AG09319 (cell line): ENCODE data around the gene COQ9.
"Not testable (repeated sequence)": the region's sequence is repeated elsewhere in the genome, so short reads cannot be mapped to it uniquely, and the experiment has no call there.

ENCODE experiments used
- DNase-seq: peaks from one replicate; pipeline ENCODE4 v3.0.0-alpha.2; 2010; ENCODE audit warnings: low read depth; ENCODE audit errors: extremely low read depth
- TF ChIP-seq, protein P1 (sequence below): IDR thresholded peaks from 2 replicates; pipeline ENCODE4 v1.5.1; 2011; ENCODE audit warnings: low read depth, mild to moderate bottlenecking, inconsistent platforms, low read length, moderate library complexity

Gene COQ9, protein sequence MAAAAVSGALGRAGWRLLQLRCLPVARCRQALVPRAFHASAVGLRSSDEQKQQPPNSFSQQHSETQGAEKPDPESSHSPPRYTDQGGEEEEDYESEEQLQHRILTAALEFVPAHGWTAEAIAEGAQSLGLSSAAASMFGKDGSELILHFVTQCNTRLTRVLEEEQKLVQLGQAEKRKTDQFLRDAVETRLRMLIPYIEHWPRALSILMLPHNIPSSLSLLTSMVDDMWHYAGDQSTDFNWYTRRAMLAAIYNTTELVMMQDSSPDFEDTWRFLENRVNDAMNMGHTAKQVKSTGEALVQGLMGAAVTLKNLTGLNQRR

DNA sequence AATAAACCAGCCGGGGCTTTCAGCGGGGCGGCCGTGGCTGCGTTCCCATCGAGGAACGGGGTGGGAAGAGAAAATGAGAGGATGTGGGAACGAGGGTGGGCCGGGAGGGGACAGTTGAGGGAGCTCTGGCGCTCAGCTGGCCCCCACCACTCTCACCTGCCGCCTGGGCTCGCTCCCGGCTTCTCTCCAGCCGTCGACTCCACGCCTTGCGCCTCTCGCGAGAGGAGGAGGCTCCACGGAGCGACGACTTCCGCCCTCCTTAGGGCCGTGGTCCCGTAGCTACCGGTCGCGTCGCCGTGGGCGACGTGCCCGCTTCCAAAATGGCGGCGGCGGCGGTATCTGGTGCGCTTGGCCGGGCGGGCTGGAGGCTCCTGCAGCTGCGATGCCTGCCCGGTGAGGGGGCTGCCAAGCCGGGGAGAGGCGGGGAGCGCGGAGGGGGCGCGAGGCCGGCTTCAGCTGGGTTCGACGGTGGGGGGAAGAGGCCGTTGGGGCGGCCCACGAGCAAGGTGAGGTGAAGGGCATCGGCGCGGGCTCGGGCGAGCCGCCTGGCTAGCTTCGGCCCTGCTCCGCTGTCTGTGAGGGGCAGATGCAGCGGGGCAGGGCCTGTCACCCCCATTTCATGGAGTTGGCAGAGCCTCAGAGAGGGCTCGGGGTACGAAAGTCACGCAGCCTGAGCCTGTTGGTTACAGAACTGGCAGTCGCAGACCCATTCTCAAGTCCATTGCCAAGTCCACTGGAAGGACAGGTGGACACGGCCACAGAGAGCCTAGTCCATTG, at the start of gene COQ9, which contains the start of gene CIAPIN1:
Gene COQ9, plus strand, starts transcription at position 294 of the 777 bp plus-strand sequence. Its CDS starts 27 bp downstream, at position 321.
Gene CIAPIN1, minus strand, starts transcription at position 200 of the 777 bp plus-strand sequence. CDS start 6,457 bp downstream, outside the sequence.
- TF ChIP-seq, protein P1, sequence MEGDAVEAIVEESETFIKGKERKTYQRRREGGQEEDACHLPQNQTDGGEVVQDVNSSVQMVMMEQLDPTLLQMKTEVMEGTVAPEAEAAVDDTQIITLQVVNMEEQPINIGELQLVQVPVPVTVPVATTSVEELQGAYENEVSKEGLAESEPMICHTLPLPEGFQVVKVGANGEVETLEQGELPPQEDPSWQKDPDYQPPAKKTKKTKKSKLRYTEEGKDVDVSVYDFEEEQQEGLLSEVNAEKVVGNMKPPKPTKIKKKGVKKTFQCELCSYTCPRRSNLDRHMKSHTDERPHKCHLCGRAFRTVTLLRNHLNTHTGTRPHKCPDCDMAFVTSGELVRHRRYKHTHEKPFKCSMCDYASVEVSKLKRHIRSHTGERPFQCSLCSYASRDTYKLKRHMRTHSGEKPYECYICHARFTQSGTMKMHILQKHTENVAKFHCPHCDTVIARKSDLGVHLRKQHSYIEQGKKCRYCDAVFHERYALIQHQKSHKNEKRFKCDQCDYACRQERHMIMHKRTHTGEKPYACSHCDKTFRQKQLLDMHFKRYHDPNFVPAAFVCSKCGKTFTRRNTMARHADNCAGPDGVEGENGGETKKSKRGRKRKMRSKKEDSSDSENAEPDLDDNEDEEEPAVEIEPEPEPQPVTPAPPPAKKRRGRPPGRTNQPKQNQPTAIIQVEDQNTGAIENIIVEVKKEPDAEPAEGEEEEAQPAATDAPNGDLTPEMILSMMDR = no peak

DNA sequence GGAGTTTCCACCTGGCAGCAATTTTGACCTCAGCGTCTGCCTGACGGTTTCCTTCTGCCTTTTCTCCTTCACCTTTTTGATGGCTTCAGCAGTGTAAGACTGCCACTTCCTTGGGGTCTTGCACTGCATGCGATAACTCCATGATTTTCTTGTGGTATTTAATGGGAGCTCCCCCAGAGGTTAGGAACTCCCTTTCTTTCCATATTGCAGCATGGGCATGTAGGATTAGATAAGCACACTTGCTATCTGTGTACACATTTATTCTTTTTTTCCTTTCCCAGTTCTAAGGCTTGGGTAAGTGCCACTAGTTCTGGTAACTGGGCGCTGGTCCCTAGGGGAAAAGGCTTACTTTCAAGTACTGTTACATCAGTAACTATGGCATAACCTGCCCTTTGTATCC, 49.8 kb upstream of the COQ9 start:
- not testable (repeated sequence) for DNase-seq

More for the DNA sequence above, at the start of gene COQ9, which contains the start of gene CIAPIN1:
- peak; percentile 81 for DNase-seq

DNA sequence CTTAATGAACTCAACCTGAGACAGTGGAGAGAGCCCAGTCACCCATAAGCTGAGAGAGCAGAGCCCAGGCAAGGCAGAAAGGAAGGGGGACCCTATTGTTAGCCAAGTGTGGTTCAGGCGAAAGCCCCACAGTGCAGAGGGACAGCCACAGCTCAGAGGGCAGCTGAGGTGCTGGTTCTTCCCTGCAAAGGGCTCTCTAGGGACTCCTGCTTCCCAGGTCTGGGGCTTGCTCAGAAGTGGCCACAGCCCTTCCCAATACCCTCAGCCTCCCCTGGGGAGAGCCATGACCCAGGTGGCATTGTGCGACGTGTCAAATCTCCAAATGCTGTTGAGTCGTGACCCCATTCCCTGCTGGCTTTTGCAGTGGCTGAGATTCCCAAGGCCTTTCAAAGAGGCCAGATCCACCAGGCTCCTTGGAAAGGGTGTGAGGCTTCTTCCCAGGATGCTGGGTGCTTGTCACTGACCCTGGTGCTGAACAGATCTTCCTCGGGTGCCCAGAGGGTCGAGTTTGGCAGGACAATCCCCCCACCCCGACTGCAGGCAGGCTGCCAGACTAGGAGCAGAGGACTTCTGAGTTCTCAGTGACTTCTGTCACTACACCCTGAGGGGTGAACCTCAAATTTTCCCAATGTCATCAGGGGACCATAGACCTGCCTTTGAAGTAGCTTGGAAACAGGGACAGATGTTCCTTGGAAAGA, 45.2 kb upstream of the COQ9 start:
- no peak for DNase-seq
- TF ChIP-seq, protein P1 = no peak

DNA sequence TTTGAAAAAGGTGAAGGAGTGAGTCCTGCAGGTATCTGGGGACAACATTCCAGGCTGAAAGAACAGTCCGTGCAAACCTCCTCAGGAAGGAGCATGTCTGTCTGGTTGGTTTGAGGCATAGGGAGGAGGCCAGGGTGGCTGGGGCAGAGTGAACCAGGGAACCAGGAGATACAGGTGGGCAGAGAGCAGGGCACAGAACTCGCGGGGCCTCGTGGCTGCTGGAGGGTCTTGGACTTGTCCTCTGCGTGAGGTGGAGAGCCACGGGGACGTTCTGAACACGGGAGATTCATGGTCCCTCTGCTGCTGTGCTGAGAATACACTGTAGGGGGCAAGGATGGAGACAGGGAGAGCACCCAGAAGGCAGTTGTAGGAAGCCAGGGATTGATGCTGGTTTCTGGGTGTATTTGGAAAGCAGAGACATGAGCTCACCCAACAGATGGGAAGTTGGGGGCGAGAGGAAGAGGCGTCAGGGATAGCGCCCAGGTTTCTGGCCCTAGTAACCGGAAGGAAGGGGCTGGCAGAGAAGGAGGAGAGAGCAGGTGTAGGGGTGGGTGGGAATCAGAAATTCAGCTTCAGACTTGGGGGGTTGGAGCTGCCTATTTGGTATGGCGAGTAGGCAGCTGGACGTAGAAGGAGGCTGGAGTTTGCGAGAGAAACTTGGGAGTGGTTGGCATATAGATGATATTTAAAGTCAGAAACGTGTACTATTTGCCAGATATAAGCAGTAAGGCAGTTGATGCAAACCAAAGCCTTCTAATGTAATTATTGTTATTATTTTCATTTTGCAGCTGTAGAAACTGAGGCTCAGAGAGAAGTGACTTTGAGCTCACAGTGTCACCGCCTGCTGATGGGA, 43.1 kb upstream of the COQ9 start, which contains the start of gene CCL17:
Gene CCL17, plus strand, starts transcription at position 803 of the 853 bp plus-strand sequence. CDS start 9,166 bp downstream, outside the sequence.
- DNase-seq = no peak
- TF ChIP-seq, protein P1 = no peak

DNA sequence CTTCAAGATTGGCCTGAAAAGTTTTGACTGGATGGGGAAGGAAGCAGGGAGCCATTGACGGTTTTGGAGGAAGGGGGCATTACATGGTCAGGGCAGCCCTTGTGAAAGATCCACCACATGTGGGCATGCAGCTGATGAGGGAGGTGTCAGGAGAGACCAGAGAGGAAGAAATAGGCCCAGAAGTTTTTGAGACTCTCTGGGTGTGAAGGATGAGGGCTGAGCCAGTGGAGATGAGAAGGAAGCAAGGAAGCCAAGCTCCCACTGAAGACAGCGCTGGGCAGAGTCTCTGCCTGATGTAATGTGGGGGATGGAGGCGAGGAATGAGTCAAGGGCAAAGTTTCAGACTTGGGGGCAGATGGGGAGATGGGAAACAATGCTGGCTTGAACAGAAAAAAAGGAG, 42.2 kb upstream of the COQ9 start:
- TF ChIP-seq, protein P1 = no peak
- no peak for DNase-seq

DNA sequence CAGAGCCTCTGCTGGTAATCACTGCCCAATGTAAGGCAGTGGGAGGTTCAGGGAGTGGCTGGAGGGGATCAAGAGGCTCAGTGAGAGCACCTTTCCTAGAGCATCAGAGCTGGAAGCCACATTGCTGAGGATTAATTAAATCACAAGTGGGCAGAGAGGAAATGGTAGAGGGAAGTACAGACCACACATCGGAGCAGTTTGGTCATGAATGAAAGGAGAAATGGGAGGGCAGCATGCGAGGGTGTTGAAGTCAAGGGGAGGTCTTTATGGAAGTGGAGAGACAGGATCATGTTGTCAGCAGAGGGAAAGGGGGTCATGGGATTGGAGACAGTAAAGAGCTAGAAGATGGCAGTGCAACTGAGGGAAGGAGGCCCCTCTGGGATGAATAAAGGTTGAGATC, 40.4 kb upstream of the COQ9 start:
- TF ChIP-seq, protein P1 = no peak
- DNase-seq = no peak
